GM21825 (cell line): Measurements from ENCODE around the gene ATP6V1G3.
"Not testable (repeated sequence)": the region's sequence is repeated elsewhere in the genome, so short reads cannot be mapped to it uniquely, and the experiment has no call there.

ENCODE experiments used
- ATAC-seq: cut with Tn5 transposase; IDR thresholded peaks from one replicate; pipeline ENCODE4 v1.9.1; 2021; ENCODE audit warnings: mild to moderate bottlenecking, moderate library complexity; ENCODE audit not compliant: unreplicated experiment

ATP6V1G3 gene

GRCh38 chr1:198498103-198498385 lies 42.4 kb downstream of the ATP6V1G3 start:
- ATAC-seq = no peak

- no peak for ATAC-seq
Measured at GRCh38 chr1:198497326-198498102, 43.0 kb downstream of the ATP6V1G3 start.

- ATAC-seq = no peak
Measured at GRCh38 chr1:198496216-198497143, 44.0 kb downstream of the ATP6V1G3 start.

GRCh38 chr1:198495631-198496030 lies 44.8 kb downstream of the ATP6V1G3 start:
- no peak for ATAC-seq

- ATAC-seq = no peak
Measured at GRCh38 chr1:198494658-198495103, 45.8 kb downstream of the ATP6V1G3 start.

GRCh38 chr1:198494139-198494538 lies 46.3 kb downstream of the ATP6V1G3 start:
- ATAC-seq = no peak

GRCh38 chr1:198493329-198493728 lies 47.2 kb downstream of the ATP6V1G3 start:
- ATAC-seq = no peak

- no peak for ATAC-seq
Measured at GRCh38 chr1:198492872-198493271, 47.6 kb downstream of the ATP6V1G3 start.

- no peak for ATAC-seq
Measured at GRCh38 chr1:198491596-198491995, 48.9 kb downstream of the ATP6V1G3 start.

GRCh38 chr1:198491028-198491427 lies 49.5 kb downstream of the ATP6V1G3 start:
- ATAC-seq = no peak

GRCh38 chr1:198490224-198490623 lies 50.3 kb downstream of the ATP6V1G3 start:
- ATAC-seq = no peak

- no peak for ATAC-seq
Measured at GRCh38 chr1:198486903-198487302, 53.6 kb downstream of the ATP6V1G3 start.

GRCh38 chr1:198483645-198484044 lies 56.8 kb downstream of the ATP6V1G3 start:
- no peak for ATAC-seq

GRCh38 chr1:198483006-198483405 lies 57.5 kb downstream of the ATP6V1G3 start:
- ATAC-seq = no peak

- no peak for ATAC-seq
Measured at GRCh38 chr1:198481661-198482060, 58.8 kb downstream of the ATP6V1G3 start.

- no peak for ATAC-seq
Measured at GRCh38 chr1:198480876-198481275, 59.6 kb downstream of the ATP6V1G3 start.

GRCh38 chr1:198477354-198477753 lies 63.1 kb downstream of the ATP6V1G3 start:
- not testable (repeated sequence) for ATAC-seq
